ENCODE data around the gene GRHL3.
"Not testable (repeated sequence)": the region's sequence is repeated elsewhere in the genome, so short reads cannot be mapped to it uniquely, and the experiment has no call there.

Gene GRHL3

GRCh38 chr1:24319312-24319863 is at the start of gene GRHL3:
Gene GRHL3 (plus strand): TSS chr1:24319357. CDS start chr1:24319552, 195 bp downstream.
- Histone ChIP-seq H3K4me3 (ENCODE audit: low read length) (peak within 1 kb of the TSS; percentile 64), H3K27me3 (ENCODE audit: insufficient read depth, low read length) (peaks cover 60% of the 10 kb centered on the region)

DNA sequence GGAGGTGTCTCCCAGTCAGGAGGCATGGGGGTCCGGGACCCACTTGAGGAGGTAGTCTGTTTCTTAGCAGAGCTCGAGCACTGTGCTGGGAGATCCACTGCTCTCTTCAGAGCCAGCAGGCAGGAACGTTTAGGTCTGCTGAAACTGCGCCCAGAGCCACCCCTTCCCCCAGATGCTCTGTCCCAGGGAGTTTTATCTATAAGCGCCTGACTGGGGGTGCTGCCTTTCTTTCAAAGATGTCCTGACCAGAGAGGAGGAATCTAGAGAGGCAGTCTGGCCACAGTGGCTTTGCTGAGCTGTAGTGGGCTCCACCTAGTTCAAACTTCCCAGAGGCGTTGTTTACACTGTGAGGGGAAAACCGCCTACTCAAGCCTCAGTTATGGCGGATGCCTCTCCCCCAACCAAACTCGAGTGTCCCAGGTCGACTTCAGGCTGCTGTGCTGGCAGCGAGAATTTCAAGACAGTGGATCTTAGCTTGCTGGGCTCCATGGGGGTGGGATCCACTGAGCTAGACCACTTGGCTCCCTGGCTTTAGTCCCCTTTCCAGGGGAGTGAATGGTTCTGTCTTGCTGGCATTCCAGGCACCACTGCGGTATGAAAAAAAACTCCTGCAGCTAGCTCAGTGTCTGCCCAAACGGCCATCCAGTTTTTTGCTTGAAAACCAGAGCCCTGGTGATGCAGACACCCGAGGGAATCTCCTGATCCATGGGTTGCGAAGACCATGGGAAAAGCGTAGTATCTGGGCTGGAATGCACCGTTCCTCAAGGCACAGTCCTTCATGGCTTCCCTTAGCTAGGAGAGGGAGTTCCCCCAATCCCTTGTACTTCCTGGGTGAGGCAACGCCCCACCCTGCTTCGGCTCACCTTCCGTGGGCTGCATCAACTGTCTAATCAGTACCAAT is 44.7 kb upstream of the GRHL3 start:
- not testable (repeated sequence) for H3K36me3 ChIP-seq (ENCODE audit: insufficient read depth, low read depth, low read length); H3K9ac ChIP-seq (ENCODE audit: low read depth, low read length); H3K4me3 ChIP-seq (ENCODE audit: low read length); H3K9me3 ChIP-seq (ENCODE audit: insufficient read depth, low read depth, low read length); H3K4me1 ChIP-seq (ENCODE audit: insufficient read depth, low read length); H3K27me3 ChIP-seq (ENCODE audit: insufficient read depth, low read length); H3K27ac ChIP-seq (ENCODE audit: low read length)

More at GRCh38 chr1:24319312-24319863, at the start of gene GRHL3:
- Histone ChIP-seq H3K27ac (ENCODE audit: low read length) (no peak within 1 kb of the TSS), H3K9me3 (ENCODE audit: insufficient read depth, low read depth, low read length) (no peaks in the 10 kb centered on the region), H3K36me3 (ENCODE audit: insufficient read depth, low read depth, low read length) (no peaks in the 10 kb centered on the region), H3K4me1 (ENCODE audit: insufficient read depth, low read length) (peaks cover 33% of the 10 kb centered on the region), H3K9ac (ENCODE audit: low read depth, low read length) (no peak within 1 kb of the TSS)

DNA sequence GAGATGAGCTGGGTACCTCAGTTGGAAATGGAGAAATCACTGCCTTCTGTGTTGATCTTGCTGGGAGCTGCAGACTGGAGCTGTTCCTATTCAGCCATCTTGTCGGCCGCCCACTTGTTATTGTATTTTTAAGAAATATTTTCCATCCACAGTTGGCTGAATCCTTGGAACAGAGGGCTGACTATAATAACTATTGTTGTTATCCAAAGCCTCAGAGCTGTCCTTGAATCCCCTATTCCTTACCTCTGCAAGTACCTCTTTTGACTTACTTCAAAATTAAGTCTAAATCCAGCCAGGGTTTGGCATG is 44.1 kb upstream of the GRHL3 start:
- H3K9ac ChIP-seq (ENCODE audit: low read depth, low read length): no peak overlapping the region
- no peaks in the 10 kb centered on the region for H3K9me3 ChIP-seq (ENCODE audit: insufficient read depth, low read depth, low read length)
- H3K27ac ChIP-seq (ENCODE audit: low read length): no peak overlapping the region
- no peaks in the 10 kb centered on the region for H3K27me3 ChIP-seq (ENCODE audit: insufficient read depth, low read length)
- no peak overlapping the region for H3K4me3 ChIP-seq (ENCODE audit: low read length)
- H3K36me3 ChIP-seq (ENCODE audit: insufficient read depth, low read depth, low read length): no peaks in the 10 kb centered on the region
- H3K4me1 ChIP-seq (ENCODE audit: insufficient read depth, low read length): no peaks in the 10 kb centered on the region

DNA sequence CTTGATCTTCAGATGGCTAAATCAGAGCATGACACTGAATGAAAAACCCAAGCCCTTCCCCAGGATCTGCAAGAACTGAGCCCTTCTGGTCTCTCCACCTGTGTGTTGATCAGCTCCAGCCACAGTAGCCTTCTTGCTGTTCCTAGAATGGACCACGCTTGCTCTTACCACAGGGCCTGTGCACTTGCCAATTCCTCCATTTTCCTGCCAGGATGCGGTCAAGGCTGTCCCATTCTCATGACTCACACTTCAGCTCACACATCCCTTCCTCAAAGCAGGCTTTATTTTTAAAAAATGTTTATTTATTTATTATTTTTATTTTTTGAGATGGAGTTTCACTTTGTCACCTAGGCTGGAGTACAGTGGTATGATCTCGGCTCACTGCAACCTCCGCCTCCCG is 43.6 kb upstream of the GRHL3 start:
- Histone ChIP-seq H3K9ac (ENCODE audit: low read depth, low read length) (no peak overlapping the region), H3K4me3 (ENCODE audit: low read length) (no peak overlapping the region), H3K27ac (ENCODE audit: low read length) (no peak overlapping the region), H3K9me3 (ENCODE audit: insufficient read depth, low read depth, low read length) (no peaks in the 10 kb centered on the region), H3K36me3 (ENCODE audit: insufficient read depth, low read depth, low read length) (no peaks in the 10 kb centered on the region), H3K4me1 (ENCODE audit: insufficient read depth, low read length) (no peaks in the 10 kb centered on the region), H3K27me3 (ENCODE audit: insufficient read depth, low read length) (no peaks in the 10 kb centered on the region)

DNA sequence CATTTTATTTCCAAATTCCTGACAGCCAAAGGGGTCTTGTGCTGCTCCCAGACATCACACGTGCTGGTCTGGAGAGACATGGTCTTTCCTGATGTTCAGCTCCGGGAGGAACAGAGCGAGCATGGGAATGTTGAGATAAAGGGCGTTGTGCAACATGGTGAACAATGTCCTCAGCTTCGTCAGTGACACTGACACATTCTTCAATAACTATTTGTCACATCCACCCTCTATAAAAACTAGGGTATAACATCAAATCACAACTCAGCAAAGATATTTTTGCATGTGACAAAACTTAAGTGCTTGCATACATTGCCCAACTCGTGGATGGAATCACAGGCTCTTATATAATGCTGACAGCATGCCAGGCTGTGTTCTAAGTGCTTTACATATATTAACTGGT is 42.4 kb upstream of the GRHL3 start:
- H3K9ac ChIP-seq (ENCODE audit: low read depth, low read length): no peak overlapping the region
- H3K4me3 ChIP-seq (ENCODE audit: low read length): no peak overlapping the region
- H3K4me1 ChIP-seq (ENCODE audit: insufficient read depth, low read length): no peaks in the 10 kb centered on the region
- H3K27ac ChIP-seq (ENCODE audit: low read length): no peak overlapping the region
- no peaks in the 10 kb centered on the region for H3K27me3 ChIP-seq (ENCODE audit: insufficient read depth, low read length)
- H3K9me3 ChIP-seq (ENCODE audit: insufficient read depth, low read depth, low read length): no peaks in the 10 kb centered on the region
- no peaks in the 10 kb centered on the region for H3K36me3 ChIP-seq (ENCODE audit: insufficient read depth, low read depth, low read length)

DNA sequence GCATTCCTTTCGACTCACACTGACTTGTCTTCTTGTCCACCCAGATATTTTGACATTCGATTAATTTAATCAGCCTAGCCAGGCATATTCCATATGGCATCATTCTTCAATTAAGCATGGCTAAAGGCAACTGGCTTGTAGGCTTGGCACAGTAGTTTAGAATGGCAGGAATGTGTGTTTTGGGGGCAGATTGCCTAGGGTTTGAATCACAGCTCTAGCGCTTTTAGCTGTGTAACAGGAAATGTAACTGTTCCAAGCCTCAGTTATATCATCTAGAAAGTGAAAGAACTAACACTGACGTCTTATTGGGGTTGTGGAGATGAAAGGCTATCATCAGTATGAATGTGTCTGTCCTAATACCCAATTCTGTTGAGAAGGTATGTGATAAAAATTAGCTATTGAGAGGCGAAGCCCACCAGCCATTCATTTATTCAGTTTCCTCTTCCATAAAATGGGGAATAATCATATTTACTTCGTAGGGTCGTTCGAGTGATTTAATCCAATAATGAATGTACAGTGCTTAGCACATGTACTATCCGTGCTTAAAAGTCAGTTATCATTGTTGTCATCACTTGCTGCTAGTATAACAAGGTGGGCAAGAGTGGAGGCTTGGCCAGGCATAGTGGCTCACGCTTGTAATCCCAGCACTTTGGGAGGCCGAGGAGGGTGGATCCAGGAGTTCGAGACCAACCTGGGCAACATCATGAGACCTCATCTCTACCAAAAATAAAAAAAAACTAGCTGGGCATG is 41.6 kb upstream of the GRHL3 start:
- H3K27ac ChIP-seq (ENCODE audit: low read length): no peak overlapping the region

DNA sequence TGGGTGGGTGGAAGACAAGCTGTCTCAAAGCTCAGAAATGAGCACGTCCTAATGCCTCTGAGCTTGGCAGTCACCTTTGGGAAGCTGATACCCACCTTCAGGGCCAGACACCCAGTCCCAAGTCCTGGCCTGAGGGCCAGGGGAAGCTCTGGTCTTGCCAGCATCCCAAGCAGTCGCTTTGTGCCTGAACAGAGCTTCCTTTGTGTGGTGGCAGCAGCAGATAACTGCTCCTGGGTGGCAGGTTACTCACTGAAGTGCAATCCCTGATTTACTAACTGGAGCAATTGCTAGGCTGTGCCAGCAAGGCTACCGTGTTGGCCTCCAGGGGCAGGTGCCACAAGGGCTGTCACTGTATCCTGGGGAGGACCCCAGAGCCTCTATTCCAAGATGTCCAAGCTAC is 40.4 kb upstream of the GRHL3 start:
- no peak overlapping the region for H3K9ac ChIP-seq (ENCODE audit: low read depth, low read length)
- H3K9me3 ChIP-seq (ENCODE audit: insufficient read depth, low read depth, low read length): no peaks in the 10 kb centered on the region
- no peaks in the 10 kb centered on the region for H3K36me3 ChIP-seq (ENCODE audit: insufficient read depth, low read depth, low read length)
- no peak overlapping the region for H3K27ac ChIP-seq (ENCODE audit: low read length)
- no peaks in the 10 kb centered on the region for H3K4me1 ChIP-seq (ENCODE audit: insufficient read depth, low read length)
- H3K4me3 ChIP-seq (ENCODE audit: low read length): no peak overlapping the region
- H3K27me3 ChIP-seq (ENCODE audit: insufficient read depth, low read length): no peaks in the 10 kb centered on the region

More for the DNA sequence above, 41.6 kb upstream of the GRHL3 start:
- Histone ChIP-seq H3K9me3 (ENCODE audit: insufficient read depth, low read depth, low read length) (no peaks in the 10 kb centered on the region), H3K9ac (ENCODE audit: low read depth, low read length) (no peak overlapping the region), H3K4me3 (ENCODE audit: low read length) (no peak overlapping the region), H3K4me1 (ENCODE audit: insufficient read depth, low read length) (no peaks in the 10 kb centered on the region), H3K36me3 (ENCODE audit: insufficient read depth, low read depth, low read length) (no peaks in the 10 kb centered on the region), H3K27me3 (ENCODE audit: insufficient read depth, low read length) (no peaks in the 10 kb centered on the region)

- Histone ChIP-seq H3K36me3 (ENCODE audit: insufficient read depth, low read depth, low read length) (no peaks in the 10 kb centered on the region), H3K27ac (ENCODE audit: low read length) (no peak overlapping the region), H3K4me1 (ENCODE audit: insufficient read depth, low read length) (no peaks in the 10 kb centered on the region), H3K9ac (ENCODE audit: low read depth, low read length) (no peak overlapping the region), H3K4me3 (ENCODE audit: low read length) (no peak overlapping the region), H3K27me3 (ENCODE audit: insufficient read depth, low read length) (no peaks in the 10 kb centered on the region), H3K9me3 (ENCODE audit: insufficient read depth, low read depth, low read length) (no peaks in the 10 kb centered on the region)
Measured at GRCh38 chr1:24279590-24280232, 39.4 kb upstream of the GRHL3 start.

DNA sequence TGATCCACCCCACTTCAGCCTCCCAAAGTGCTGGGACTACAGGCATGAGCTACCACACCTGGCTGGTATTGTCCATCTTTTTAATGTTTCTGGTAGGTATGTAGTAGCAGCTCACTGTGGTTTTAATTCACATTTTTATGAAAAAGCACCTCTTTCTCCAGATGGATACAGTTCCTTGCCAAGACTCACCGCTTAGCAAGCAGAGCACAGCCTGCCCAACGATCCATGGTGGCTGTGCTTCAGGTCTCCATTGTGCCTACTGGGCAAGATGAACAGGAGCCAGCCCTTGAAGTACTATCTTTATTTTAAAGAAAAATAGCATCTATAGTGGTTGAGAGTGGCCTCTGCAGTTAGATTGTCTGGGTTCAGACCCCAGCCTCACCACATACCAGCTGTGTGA is 37.6 kb upstream of the GRHL3 start:
- peaks cover 5% of the 10 kb centered on the region; the same call in 1 of the 2 replicates for H3K4me1 ChIP-seq (ENCODE audit: insufficient read depth, low read length)

GRCh38 chr1:24282491-24282890 is 36.7 kb upstream of the GRHL3 start:
- Histone ChIP-seq H3K36me3 (ENCODE audit: insufficient read depth, low read depth, low read length) (no peaks in the 10 kb centered on the region), H3K27me3 (ENCODE audit: insufficient read depth, low read length) (peaks cover 9% of the 10 kb centered on the region; the same call in 1 of the 2 replicates), H3K27ac (ENCODE audit: low read length) (no peak overlapping the region), H3K9me3 (ENCODE audit: insufficient read depth, low read depth, low read length) (no peaks in the 10 kb centered on the region), H3K9ac (ENCODE audit: low read depth, low read length) (no peak overlapping the region), H3K4me1 (ENCODE audit: insufficient read depth, low read length) (peaks cover 9% of the 10 kb centered on the region), H3K4me3 (ENCODE audit: low read length) (no peak overlapping the region)

More for the DNA sequence above, 37.6 kb upstream of the GRHL3 start:
- H3K9ac ChIP-seq (ENCODE audit: low read depth, low read length): no peak overlapping the region
- H3K27ac ChIP-seq (ENCODE audit: low read length): no peak overlapping the region
- no peak overlapping the region for H3K4me3 ChIP-seq (ENCODE audit: low read length)
- no peaks in the 10 kb centered on the region for H3K9me3 ChIP-seq (ENCODE audit: insufficient read depth, low read depth, low read length)
- H3K36me3 ChIP-seq (ENCODE audit: insufficient read depth, low read depth, low read length): no peaks in the 10 kb centered on the region
- peaks cover 9% of the 10 kb centered on the region; the same call in 1 of the 2 replicates for H3K27me3 ChIP-seq (ENCODE audit: insufficient read depth, low read length)

DNA sequence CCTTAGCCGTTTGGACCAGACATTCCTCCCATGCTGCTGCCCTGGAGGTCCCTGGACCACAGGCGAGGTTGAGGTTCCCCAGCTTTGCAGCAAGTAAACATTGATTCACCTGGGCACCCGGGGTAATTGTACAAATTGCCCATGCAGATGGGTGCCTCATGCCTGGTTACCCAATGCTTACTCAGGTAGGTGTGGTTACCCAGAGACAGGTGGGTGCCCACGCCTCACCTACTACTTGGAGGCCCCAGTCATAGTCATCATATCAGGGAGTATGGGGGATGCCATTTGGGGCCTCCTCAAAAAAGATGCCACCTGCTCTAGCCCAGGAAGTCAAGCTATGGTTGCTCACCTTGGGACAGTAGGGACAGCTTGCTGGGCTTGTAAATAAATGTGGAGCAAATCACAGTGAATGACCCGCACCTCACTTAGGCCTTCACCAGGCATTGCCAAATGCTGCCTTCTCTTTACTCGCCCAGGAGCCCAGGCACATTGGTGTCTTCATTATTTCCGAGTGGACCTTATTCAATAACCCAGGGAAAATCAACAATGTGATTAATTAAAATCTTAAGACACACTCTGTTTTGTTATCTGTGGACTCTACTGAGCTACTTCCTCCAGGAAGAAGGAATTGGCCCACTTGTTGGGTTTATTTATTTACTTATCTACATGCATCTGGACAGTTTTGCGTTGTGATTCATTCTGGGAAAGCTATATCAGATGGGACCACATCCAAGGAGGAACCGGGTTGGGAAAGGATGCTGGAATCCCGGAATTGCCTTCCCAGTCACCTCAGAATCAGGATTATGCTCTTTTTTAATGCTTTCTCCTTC is 35.6 kb upstream of the GRHL3 start:
- Histone ChIP-seq H3K9ac (ENCODE audit: low read depth, low read length) (no peak overlapping the region), H3K27ac (ENCODE audit: low read length) (no peak overlapping the region), H3K27me3 (ENCODE audit: insufficient read depth, low read length) (peaks cover 9% of the 10 kb centered on the region; the same call in 1 of the 2 replicates), H3K4me1 (ENCODE audit: insufficient read depth, low read length) (peaks cover 9% of the 10 kb centered on the region), H3K36me3 (ENCODE audit: insufficient read depth, low read depth, low read length) (no peaks in the 10 kb centered on the region), H3K9me3 (ENCODE audit: insufficient read depth, low read depth, low read length) (no peaks in the 10 kb centered on the region), H3K4me3 (ENCODE audit: low read length) (no peak overlapping the region)

Measured in iPS-20b (cell line).